Activated CD4-positive, alpha-beta memory T cell treated with anti-CD3 and anti-CD28 coated beads, Interleukin-2, amount 10 ng/mL, durations not matched to agents 7 days and 5 days (primary cell): ENCODE data around the gene PIGN. TPM values are rescaled to one million over a fixed set of nuclear protein-coding genes. Genes with fewer than 3 reads are reported as not detected.

Source experiments
- CTCF ChIA-PET: fragments of 350-600 bp; sonication (Branson Sonifier 250); formaldehyde crosslinking; loops from one replicate; lab custom pipeline; 2021; ENCODE audit warnings: antibody characterized with exemption, inconsistent platforms; lab: Charles Lee
- POLR2A ChIA-PET: fragments of 350-600 bp; sonication (Branson Sonifier 250); formaldehyde crosslinking; loops from one replicate; lab custom pipeline; 2021; ENCODE audit warnings: antibody characterized with exemption; lab: Charles Lee
- DNase-seq: peaks from one replicate; pipeline ENCODE4 v3.0.0-alpha.2; 2020
- H3K27ac Mint-ChIP-seq: one replicate; pipeline ENCODE4 v1.8.0; 2021; ENCODE audit warnings: mild to moderate bottlenecking, mixed read lengths
- H3K27me3 Mint-ChIP-seq: one replicate; pipeline ENCODE4 v1.8.0; 2021; ENCODE audit warnings: mixed read lengths
- H3K36me3 Mint-ChIP-seq: one replicate; pipeline ENCODE4 v1.8.0; 2021; ENCODE audit warnings: low read depth, mixed read lengths
- H3K4me1 Mint-ChIP-seq: one replicate; pipeline ENCODE4 v1.8.0; 2021; ENCODE audit warnings: mixed read lengths
- H3K4me3 Mint-ChIP-seq: one replicate; pipeline ENCODE4 v1.8.0; 2021; ENCODE audit warnings: mild to moderate bottlenecking, mixed read lengths
- H3K9me3 Mint-ChIP-seq: one replicate; pipeline ENCODE4 v1.8.0; 2021; ENCODE audit warnings: mixed read lengths
- total RNA-seq, 2 experiments: library from RNA; stranded (reverse); gene quantifications; one replicate each; pipeline ENCODE4 v1.2.3, GENCODE V29; 2021

Gene PIGN
- total RNA-seq, 2 experiments from 2014 or later, result 27.2 to 29.7 TPM

DNA sequence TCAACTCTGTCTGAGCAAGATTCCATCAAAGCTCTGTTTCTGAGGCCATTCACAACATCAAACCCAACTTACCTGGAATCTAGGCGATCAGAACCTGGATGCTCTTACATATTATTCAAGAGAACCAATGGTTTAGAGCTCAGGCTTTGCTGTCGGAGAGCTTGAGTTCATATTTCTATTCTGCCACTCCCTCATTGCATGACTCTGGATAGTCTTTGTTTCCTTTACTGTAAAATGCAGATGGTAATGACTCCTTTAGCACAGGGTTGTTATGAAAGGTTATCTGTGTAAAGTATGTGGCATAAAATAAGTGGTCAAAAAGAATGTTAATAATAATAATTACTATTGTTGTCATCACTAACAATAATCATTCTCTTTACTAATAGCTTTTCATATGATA, 12.8 kb upstream of the PIGN start:
- CTCF ChIA-PET, result interaction anchor here (0.8 to 1.2 kb wide), 3 partner anchors 10 to 50 kb away, joined by 3 to 5 read pairs (median 3); no protein-coding TSS in a partner anchor
- Mint-ChIP-seq H3K27me3 (no peaks in the 10 kb centered on the region), H3K27ac (no peak overlapping the region), H3K36me3 (peaks cover 8% of the 10 kb centered on the region), H3K4me3 (no peak overlapping the region), H3K9me3 (no peaks in the 10 kb centered on the region), H3K4me1 (peaks cover 23% of the 10 kb centered on the region)
- POLR2A ChIA-PET, result interaction anchor here (1.3 kb wide), 1 partner anchor 12 kb away, joined by 7 read pairs; the partner anchor contains the start of genes PIGN and RELCH
- DNase-seq, result no peak

DNA sequence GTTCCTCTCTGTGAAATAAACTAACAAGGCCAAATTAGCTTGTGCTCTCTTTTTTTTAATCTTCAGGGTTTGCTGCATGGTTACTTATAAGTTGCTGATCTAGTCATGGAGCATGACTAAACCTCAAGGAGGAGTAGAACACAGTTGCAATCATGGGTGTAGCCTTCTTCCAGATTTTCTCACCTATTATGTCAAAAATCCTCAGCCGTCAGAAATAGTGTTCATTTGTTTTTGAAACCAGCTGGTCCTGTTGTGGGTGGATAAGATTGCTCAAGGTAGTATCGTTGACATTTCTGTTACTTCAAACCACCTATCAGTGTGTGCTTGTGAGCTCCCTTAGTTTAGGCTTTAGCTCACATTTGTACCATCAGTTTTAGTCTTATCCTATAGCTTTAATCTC, 11.4 kb upstream of the PIGN start:
- H3K4me1 Mint-ChIP-seq, result peaks cover 30% of the 10 kb centered on the region
- CTCF ChIA-PET, result interaction anchor here (0.7 to 1.2 kb wide), 4 partner anchors 8 to 51 kb away, joined by 3 to 5 read pairs (median 3); partner anchors contain the start of genes PIGN and RELCH
- H3K36me3 Mint-ChIP-seq, result peaks cover 14% of the 10 kb centered on the region
- no peaks in the 10 kb centered on the region for H3K27me3 Mint-ChIP-seq
- DNase-seq, result no peak
- no peak overlapping the region for H3K27ac Mint-ChIP-seq
- POLR2A ChIA-PET, result interaction anchor here (1.8 to 2.2 kb wide), 2 partner anchors 9 to 11 kb away, joined by 6 to 14 read pairs; partner anchors contain the start of genes PIGN and RELCH
- no peaks in the 10 kb centered on the region for H3K9me3 Mint-ChIP-seq
- H3K4me3 Mint-ChIP-seq, result no peak overlapping the region

DNA sequence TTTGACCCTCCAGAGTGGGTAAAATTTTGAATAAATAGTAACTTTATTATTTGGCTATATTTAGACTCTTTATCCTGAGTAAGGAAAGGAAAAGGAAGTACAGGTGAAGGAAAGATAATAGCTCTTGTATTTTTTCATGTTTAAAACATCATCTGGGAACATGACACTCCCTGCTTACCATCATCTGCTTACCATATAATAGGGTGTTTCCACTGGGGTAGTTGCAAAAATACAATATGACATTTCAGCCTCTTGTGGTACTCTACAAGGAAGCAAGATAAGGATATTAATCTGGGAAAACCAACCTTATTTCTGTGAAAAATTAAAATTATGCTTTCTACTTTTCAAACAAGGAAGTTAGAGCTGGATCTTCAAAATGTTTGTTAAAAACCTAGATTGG, 10.1 kb upstream of the PIGN start:
- no peaks in the 10 kb centered on the region for H3K9me3 Mint-ChIP-seq
- H3K36me3 Mint-ChIP-seq, result peaks cover 27% of the 10 kb centered on the region
- CTCF ChIA-PET, result interaction anchor here (0.7 to 1.3 kb wide), 3 partner anchors 10 to 118 kb away, joined by 3 to 4 read pairs (median 3); no protein-coding TSS in a partner anchor
- POLR2A ChIA-PET, result interaction anchor here (2.2 kb wide), 1 partner anchor 10 kb away, joined by 14 read pairs; the partner anchor contains the start of genes PIGN and RELCH
- H3K27ac Mint-ChIP-seq, result no peak overlapping the region
- no peak for DNase-seq
- no peaks in the 10 kb centered on the region for H3K27me3 Mint-ChIP-seq
- H3K4me3 Mint-ChIP-seq, result no peak overlapping the region
- peaks cover 43% of the 10 kb centered on the region for H3K4me1 Mint-ChIP-seq

DNA sequence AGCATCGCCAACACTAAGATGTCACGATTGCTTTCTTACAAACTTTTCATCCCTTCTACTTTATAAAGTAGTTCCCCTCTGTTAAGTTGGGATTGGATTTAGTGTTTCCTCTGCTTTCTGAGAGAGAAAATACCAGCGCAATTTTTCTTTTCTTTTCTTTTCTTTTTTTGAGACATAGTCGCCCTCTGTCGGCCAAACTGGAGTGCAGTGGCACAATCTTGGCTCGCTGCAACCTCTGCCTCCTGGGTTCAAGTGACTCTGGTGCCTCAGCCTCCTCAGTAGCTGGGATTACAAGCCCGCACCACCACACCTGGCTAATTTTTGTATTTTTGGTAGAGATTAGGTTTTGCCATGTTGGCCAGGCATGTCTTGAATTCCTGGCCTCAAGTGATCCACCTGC, 9.2 kb upstream of the PIGN start:
- no peak overlapping the region for H3K27ac Mint-ChIP-seq
- peaks cover 52% of the 10 kb centered on the region for H3K4me1 Mint-ChIP-seq
- CTCF ChIA-PET, result interaction anchor here (1.3 to 2.2 kb wide), 2 partner anchors 9 to 54 kb away, joined by 3 to 12 read pairs; no protein-coding TSS in a partner anchor
- H3K27me3 Mint-ChIP-seq, result no peaks in the 10 kb centered on the region
- no peak overlapping the region for H3K4me3 Mint-ChIP-seq
- POLR2A ChIA-PET, result no interaction called here
- DNase-seq, result no peak
- H3K36me3 Mint-ChIP-seq, result peaks cover 36% of the 10 kb centered on the region
- no peaks in the 10 kb centered on the region for H3K9me3 Mint-ChIP-seq

DNA sequence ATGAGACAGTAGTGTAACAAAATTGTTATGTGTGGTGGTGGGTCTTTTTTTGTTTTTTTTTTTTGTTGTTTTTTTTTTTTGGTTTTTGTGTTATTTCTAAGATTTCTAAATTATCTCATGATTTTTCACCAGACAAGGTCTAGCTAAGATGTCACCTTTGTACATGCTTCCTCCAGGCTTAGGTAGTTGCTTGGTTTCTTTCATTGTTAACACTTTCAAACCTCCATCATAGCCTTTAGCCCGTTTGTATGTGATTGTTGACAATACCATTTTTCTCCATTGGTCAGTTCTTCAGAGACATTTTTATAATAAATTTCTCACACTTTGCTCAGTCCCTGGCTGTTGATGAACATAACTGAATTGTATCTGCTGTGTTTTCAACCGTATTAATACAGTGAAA, 2.4 kb upstream of the PIGN start:
- Mint-ChIP-seq H3K4me3 (peak overlapping the region; percentile 96), H3K4me1 (peaks cover 74% of the 10 kb centered on the region), H3K9me3 (no peaks in the 10 kb centered on the region), H3K36me3 (peaks cover 58% of the 10 kb centered on the region), H3K27ac (no peak overlapping the region), H3K27me3 (no peaks in the 10 kb centered on the region)
- DNase-seq, result no peak
- ChIA-PET CTCF (interaction anchor here (0.6 to 1.6 kb wide), 3 partner anchors 9 to 237 kb away, joined by 3 read pairs; no protein-coding TSS in a partner anchor), POLR2A (interaction anchor here (0.7 to 1.4 kb wide), 2 partner anchors 8 to 9 kb away, joined by 3 to 6 read pairs; no protein-coding TSS in a partner anchor)

DNA sequence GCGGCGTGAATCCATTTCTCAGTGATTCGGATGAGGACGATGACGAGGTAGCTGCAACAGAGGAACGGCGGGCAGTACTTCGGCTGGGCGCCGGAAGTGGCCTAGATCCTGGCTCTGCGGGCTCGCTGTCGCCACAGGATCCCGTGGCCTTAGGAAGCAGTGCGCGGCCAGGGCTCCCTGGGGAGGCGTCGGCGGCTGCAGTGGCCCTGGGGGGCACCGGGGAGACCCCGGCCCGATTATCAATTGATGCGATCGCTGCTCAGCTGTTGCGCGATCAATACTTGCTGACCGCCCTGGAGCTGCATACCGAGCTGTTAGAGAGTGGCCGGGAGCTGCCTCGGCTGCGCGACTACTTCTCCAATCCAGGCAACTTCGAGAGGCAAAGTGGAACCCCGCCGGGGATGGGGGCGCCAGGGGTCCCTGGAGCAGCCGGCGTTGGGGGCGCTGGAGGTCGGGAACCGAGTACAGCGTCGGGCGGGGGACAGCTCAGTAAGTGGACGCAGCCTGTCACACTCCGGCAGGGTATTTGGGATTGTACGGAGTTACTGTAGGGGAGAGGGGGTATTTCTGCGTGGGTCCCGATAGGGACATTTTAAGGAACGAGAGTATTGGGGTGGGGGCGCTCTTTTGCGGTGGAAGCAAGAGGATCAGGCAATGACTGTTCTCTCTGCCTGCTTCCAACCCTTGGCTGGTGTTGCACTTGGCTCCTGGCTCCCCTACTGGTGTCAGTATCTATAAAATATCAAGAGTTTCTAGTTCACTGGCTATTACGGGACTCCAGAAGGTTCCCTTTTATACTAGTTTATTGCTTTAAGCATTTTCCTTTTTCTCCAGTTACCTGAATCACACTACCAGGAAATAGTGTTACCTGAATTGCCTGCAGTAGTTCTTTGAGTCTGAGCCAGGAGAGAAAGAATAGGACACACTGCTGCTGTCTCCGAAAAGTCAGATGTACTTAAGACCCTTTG, 971 bp upstream of the PIGN start:
- peaks cover 62% of the 10 kb centered on the region for H3K4me1 Mint-ChIP-seq
- DNase-seq, result peak; percentile 42
- no peaks in the 10 kb centered on the region for H3K9me3 Mint-ChIP-seq
- ChIA-PET POLR2A (interaction anchor here (0.6 to 2.5 kb wide), 21 partner anchors 10 to 794 kb away, joined by 3 to 33 read pairs (median 5); partner anchors contain the start of gene ZCCHC2), CTCF (interaction anchor here (0.7 to 2.2 kb wide), 10 partner anchors 9 to 1130 kb away, joined by 3 to 41 read pairs (median 4); partner anchors contain the start of gene TNFRSF11A)
- H3K27me3 Mint-ChIP-seq, result no peaks in the 10 kb centered on the region
- peaks cover 46% of the 10 kb centered on the region for H3K36me3 Mint-ChIP-seq
- H3K27ac Mint-ChIP-seq, result peak overlapping the region; percentile 90
- peak overlapping the region; percentile 96 for H3K4me3 Mint-ChIP-seq

DNA sequence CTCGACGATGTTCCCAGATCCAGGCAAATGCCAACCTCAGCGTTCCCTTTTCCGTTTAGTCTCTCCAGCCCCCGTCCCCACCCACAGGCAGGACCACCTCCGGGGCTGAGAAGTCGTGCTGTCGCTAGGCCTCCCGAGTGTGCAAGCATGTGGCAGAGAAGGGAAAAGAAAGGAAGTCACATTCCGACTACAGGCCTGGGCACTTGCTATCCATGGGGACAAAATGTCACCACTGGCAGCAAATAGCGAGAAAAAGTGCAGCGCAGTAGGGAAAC, 420 bp downstream of the PIGN start:
- ChIA-PET CTCF (interaction anchor here (1.1 to 2.2 kb wide), 5 partner anchors 43 to 239 kb away, joined by 4 to 41 read pairs (median 8); partner anchors contain the start of gene TNFRSF11A), POLR2A (interaction anchor here (0.7 to 2.5 kb wide), 12 partner anchors 11 to 398 kb away, joined by 3 to 33 read pairs (median 9); partner anchors contain the start of gene ZCCHC2)
- H3K4me3 Mint-ChIP-seq, result peak overlapping the region; percentile 96
- no peaks in the 10 kb centered on the region for H3K27me3 Mint-ChIP-seq
- H3K9me3 Mint-ChIP-seq, result no peaks in the 10 kb centered on the region
- DNase-seq, result no peak
- peak overlapping the region; percentile 90 for H3K27ac Mint-ChIP-seq
- H3K4me1 Mint-ChIP-seq, result peaks cover 49% of the 10 kb centered on the region
- peaks cover 32% of the 10 kb centered on the region for H3K36me3 Mint-ChIP-seq

DNA sequence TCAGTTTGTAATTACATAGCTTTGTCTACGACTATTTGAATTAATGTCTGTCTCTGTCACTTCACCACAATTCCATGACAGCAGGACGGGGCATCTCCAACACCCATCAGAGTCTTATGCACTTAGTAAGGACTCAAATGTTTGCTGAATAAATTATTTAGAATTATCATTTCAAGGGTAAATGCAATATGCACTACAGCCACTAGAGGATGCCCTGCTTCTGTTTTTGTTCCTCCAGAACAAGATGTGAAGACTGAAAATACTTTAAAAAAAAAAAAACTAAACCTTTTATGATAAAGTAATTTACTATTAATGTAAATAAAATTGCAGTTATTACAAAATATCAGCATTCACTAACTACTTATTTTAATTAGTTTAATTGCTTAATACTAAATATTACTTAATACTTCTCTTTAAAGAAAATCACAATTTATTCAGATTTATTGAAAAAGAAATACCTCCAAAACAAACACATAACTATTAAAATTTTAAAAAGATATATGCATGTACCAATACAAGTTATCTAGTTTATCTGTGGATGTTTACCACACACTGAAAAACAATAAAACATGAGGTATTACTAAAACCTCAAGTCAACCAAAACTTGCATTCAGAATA, 3.2 kb downstream of the PIGN start:
- CTCF ChIA-PET, result interaction anchor here (0.9 to 2.3 kb wide), 6 partner anchors 9 to 403 kb away, joined by 3 to 19 read pairs (median 4); no protein-coding TSS in a partner anchor

DNA sequence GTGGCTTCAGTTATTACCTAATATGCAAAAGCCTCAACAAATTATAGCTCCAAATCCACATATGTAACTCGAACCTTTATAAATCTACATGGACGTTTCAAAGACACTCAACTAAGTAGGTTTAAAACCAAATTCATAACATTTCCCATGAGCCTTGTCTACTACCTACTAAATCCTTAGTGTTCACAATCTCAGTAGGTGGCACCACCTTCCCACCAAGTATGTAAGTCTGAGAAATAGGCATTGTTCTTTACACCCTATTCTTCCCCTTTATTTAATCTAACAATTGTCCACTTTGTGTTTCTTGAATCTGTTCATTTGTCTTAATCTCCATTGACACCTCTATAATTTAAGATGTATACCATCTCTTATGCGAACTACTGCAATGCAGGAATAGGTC, 4.6 kb downstream of the PIGN start:
- ChIA-PET CTCF (interaction anchor here (0.7 to 3.1 kb wide), 4 partner anchors 67 to 404 kb away, joined by 4 to 19 read pairs (median 12); no protein-coding TSS in a partner anchor), POLR2A (no interaction called here)
- no peaks in the 10 kb centered on the region for H3K27me3 Mint-ChIP-seq
- H3K4me3 Mint-ChIP-seq, result no peak overlapping the region
- no peaks in the 10 kb centered on the region for H3K9me3 Mint-ChIP-seq
- H3K27ac Mint-ChIP-seq, result no peak overlapping the region
- H3K36me3 Mint-ChIP-seq, result peaks cover 4% of the 10 kb centered on the region
- peaks cover 19% of the 10 kb centered on the region for H3K4me1 Mint-ChIP-seq
- no peak for DNase-seq

More for the DNA sequence above, 3.2 kb downstream of the PIGN start:
- H3K4me1 Mint-ChIP-seq, result peaks cover 22% of the 10 kb centered on the region
- H3K27ac Mint-ChIP-seq, result no peak overlapping the region
- no peaks in the 10 kb centered on the region for H3K9me3 Mint-ChIP-seq
- H3K27me3 Mint-ChIP-seq, result no peaks in the 10 kb centered on the region
- H3K36me3 Mint-ChIP-seq, result peaks cover 11% of the 10 kb centered on the region
- H3K4me3 Mint-ChIP-seq, result no peak overlapping the region
- POLR2A ChIA-PET, result no interaction called here
- peak; percentile 41 for DNase-seq

DNA sequence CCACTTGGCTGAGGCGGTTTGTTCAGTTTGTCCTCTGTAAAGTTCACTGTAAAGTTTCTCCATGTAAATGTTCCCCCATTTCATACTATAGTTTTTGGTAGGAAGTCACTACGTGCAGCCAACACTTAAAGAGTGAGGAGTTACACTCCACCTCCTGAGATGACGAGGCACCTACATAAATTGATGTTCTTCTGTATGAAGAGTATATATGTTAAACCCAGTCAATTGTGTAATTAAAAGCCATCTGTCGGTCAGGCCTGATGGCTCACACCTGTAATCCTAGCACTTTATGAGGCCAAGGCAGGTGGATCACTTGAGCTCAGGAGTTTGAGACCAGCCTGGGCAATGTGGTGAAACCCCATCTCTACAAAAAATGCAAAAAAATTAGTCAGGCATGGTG, 7.6 kb downstream of the PIGN start:
- ChIA-PET POLR2A (no interaction called here), CTCF (interaction anchor here (0.8 to 3.1 kb wide), 2 partner anchors 70 to 229 kb away, joined by 3 to 19 read pairs; no protein-coding TSS in a partner anchor)
- H3K4me1 Mint-ChIP-seq, result no peaks in the 10 kb centered on the region
- no peak overlapping the region for H3K27ac Mint-ChIP-seq
- DNase-seq, result no peak
- H3K4me3 Mint-ChIP-seq, result no peak overlapping the region
- H3K36me3 Mint-ChIP-seq, result no peaks in the 10 kb centered on the region
- H3K9me3 Mint-ChIP-seq, result no peaks in the 10 kb centered on the region
- no peaks in the 10 kb centered on the region for H3K27me3 Mint-ChIP-seq

DNA sequence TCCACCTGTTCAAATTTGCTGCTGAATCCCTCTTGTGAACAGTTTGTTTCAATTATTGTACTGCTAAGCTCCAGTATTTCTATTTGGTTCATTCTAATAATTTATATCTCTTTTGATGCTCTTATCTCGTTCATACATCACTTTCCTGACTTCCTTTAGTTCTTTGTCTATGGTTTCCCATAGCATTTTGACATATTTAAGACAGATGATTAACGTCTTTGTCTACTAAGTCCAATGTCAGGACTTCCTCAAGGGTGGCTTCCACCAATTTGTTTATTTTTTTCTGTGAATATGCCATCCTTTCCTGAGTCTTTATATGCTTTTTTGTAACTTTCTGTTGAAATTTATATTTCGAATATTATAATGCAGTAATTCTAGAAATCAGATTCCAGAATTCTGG, 9.6 kb downstream of the PIGN start:
- Mint-ChIP-seq H3K27me3 (no peaks in the 10 kb centered on the region), H3K4me3 (no peak overlapping the region), H3K27ac (no peak overlapping the region), H3K36me3 (no peaks in the 10 kb centered on the region), H3K4me1 (no peaks in the 10 kb centered on the region), H3K9me3 (no peaks in the 10 kb centered on the region)
- no peak for DNase-seq
- ChIA-PET CTCF (no interaction called here), POLR2A (no interaction called here)

DNA sequence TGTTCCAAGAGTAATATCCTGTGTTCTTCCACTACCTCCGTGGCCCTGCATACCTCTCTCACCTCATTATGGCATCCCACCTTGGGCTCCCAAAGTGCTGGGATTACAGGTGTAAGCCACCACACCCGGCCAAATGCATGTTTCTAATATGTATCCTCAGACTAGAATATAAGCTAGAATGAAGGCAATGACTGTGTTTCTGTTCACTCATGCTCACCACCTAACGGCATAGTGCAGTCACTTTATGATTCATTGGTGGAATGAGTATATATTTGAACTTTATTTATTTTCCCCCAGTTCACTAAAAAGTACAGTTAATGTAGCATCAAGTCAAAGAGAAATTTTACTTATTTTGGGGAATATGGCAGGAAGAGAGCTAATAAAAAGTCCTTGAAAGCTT, 11.3 kb downstream of the PIGN start:
- no peak for DNase-seq
- no peak overlapping the region for H3K27ac Mint-ChIP-seq
- no peaks in the 10 kb centered on the region for H3K36me3 Mint-ChIP-seq
- H3K4me3 Mint-ChIP-seq, result no peak overlapping the region
- no peaks in the 10 kb centered on the region for H3K4me1 Mint-ChIP-seq
- POLR2A ChIA-PET, result no interaction called here
- no peaks in the 10 kb centered on the region for H3K27me3 Mint-ChIP-seq
- no peaks in the 10 kb centered on the region for H3K9me3 Mint-ChIP-seq
- CTCF ChIA-PET, result interaction anchor here (0.9 kb wide), 1 partner anchor 51 kb away, joined by 3 read pairs; no protein-coding TSS in a partner anchor
